Measurements from ENCODE around the gene PRKCB.

DNA sequence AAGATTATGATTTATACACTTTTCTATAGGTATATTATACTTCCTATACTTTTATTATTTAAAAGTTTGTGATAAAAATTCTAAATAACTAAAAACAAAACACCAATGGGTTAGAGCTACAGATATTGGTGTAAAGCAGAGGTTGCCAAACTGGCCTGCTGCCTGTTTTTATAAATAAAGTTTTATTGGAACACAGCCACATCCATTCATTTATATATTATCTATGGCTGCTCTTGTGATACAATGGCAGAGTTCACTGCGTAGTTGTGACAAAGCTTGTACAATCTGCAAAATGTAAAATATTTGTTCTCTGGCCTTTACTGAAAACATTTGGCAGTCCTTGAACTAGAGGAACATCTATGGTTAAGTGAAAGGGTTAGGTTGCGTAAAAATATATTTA, 208.7 kb downstream of the PRKCB start:
- TF ChIP-seq CTCF (conservative IDR thresholded peaks at IDR 0.05 in 1 of 2, IDR thresholded peaks at IDR 0.05 in 1 of 2; ENCODE audit: extremely low read depth in 1 of 2, insufficient read depth in 1 of 2, low read depth in 1 of 2, low read length in 2 of 2), result no peak
- TF ChIP-seq EZH2 (IDR thresholded peaks at IDR 0.05; ENCODE audit: borderline replicate concordance, low read length), result no peak
